HG02943 (cell line): ENCODE results near the gene OPRL1.
"Not testable (repeated sequence)": the region's sequence is repeated elsewhere in the genome, so short reads cannot be mapped to it uniquely, and the experiment has no call there.

ENCODE experiments used
- ATAC-seq: cut with Tn5 transposase; IDR thresholded peaks from one replicate; pipeline ENCODE4 v1.9.1; 2021; ENCODE audit warnings: mild to moderate bottlenecking, low read depth, moderate library complexity; ENCODE audit not compliant: unreplicated experiment

The OPRL1 gene

GRCh38 chr20:64113444-64113775 is 33.5 kb downstream of the OPRL1 start:
- no peak for ATAC-seq

GRCh38 chr20:64113796-64114355 is 34.0 kb downstream of the OPRL1 start:
- no peak for ATAC-seq

GRCh38 chr20:64114356-64114971 is 34.6 kb downstream of the OPRL1 start:
- ATAC-seq: no peak

GRCh38 chr20:64115171-64115911 is 35.5 kb downstream of the OPRL1 start:
- no peak for ATAC-seq

- no peak for ATAC-seq
These were observed 36.1 kb downstream of the OPRL1 start for GRCh38 chr20:64116016-64116415.

- ATAC-seq: no peak
These were observed 36.9 kb downstream of the OPRL1 start for GRCh38 chr20:64116541-64117431.

- not testable (repeated sequence) for ATAC-seq
These were observed 37.5 kb downstream of the OPRL1 start for GRCh38 chr20:64117432-64117777.

GRCh38 chr20:64119301-64119680 is 39.4 kb downstream of the OPRL1 start:
- ATAC-seq: no peak

- ATAC-seq: no peak
These were observed 39.9 kb downstream of the OPRL1 start for GRCh38 chr20:64119681-64120341.

- no peak for ATAC-seq
These were observed 41.7 kb downstream of the OPRL1 start for GRCh38 chr20:64121586-64121985.

GRCh38 chr20:64122927-64123326 is 43.0 kb downstream of the OPRL1 start:
- not testable (repeated sequence) for ATAC-seq

- not testable (repeated sequence) for ATAC-seq
These were observed 43.6 kb downstream of the OPRL1 start for GRCh38 chr20:64123517-64123916.

GRCh38 chr20:64129146-64129782 is 49.4 kb downstream of the OPRL1 start:
- no peak for ATAC-seq

GRCh38 chr20:64130271-64130670 is 50.4 kb downstream of the OPRL1 start:
- ATAC-seq: no peak

- no peak for ATAC-seq
These were observed 51.0 kb downstream of the OPRL1 start for GRCh38 chr20:64130876-64131275.

- no peak for ATAC-seq
These were observed 51.5 kb downstream of the OPRL1 start for GRCh38 chr20:64131406-64131805.

GRCh38 chr20:64133951-64134407 is 54.1 kb downstream of the OPRL1 start:
- no peak for ATAC-seq

GRCh38 chr20:64134744-64135143 is 54.9 kb downstream of the OPRL1 start:
- not testable (repeated sequence) for ATAC-seq

GRCh38 chr20:64136004-64136710 is 56.3 kb downstream of the OPRL1 start:
- no peak for ATAC-seq
